Measurements from ENCODE around the gene ASXL2.

DNA sequence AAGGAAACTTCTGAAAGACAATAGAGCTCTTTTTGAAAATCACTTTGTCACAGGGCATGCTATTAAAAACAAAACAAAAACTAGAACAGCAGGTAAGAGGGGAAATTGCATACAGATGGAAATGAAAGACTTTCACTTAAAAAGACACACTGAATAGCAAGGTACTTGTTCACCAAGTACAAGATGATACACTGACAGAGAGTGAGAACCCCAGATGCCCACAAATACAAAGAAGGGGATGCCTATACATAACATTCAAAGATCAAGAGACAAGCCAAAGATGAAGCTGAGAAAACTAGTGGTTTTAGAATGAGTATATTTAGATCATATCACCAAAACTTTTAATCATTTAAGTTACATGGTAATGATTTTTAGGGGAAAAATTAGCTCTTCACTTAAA is 60.7 kb downstream of the ASXL2 start:
- TF ChIP-seq TAF1 (IDR thresholded peaks at IDR 0.05; ENCODE audit: low read depth, low read length) (no peak), SPI1 (IDR thresholded peaks at IDR 0.05; ENCODE audit: low read depth, low read length) (no peak), POLR2A (IDR thresholded peaks at IDR 0.05; ENCODE audit: low read depth, low read length) (no peak), POLR2AphosphoS5 (IDR thresholded peaks at IDR 0.05; ENCODE audit: low read depth, low read length) (no peak)
